K562 (cell line): ENCODE data around the gene PIK3C2B. TPM values are rescaled to one million over a fixed set of nuclear protein-coding genes. Genes with fewer than 3 reads are reported as not detected.

ENCODE experiments used
- ATAC-seq: fragments of 200-7000 bp; cut with Tn5 transposase; 3 replicates; pipeline ENCODE4 v1.9.1; 2020; ENCODE audit warnings: moderate library complexity
- BruUV-seq: library from RNA; stranded (reverse); fragments of 400-500 nt; replicated peaks from 2 replicates; lab custom pipeline; 2021; lab: Mats Ljungman, UMichigan
- CTCF ChIA-PET: fragments of 300-600 bp; formaldehyde crosslinking; extraction: SDS; loops from one replicate; lab custom pipeline; 2021; ENCODE audit warnings: low intra/inter-chr PET ratio; lab: Yijun Ruan, JAX
- POLR2A ChIA-PET: fragments of 300-600, 350-650 bp; sonication (Branson Sonifier 250); formaldehyde crosslinking; extraction: SDS; loops from one replicate; lab custom pipeline; 2021; ENCODE audit warnings: antibody characterized with exemption, inconsistent platforms; lab: Yijun Ruan, JAX
- DNase-seq, 4 experiments: peaks; one replicate each; pipeline versions ENCODE4 v3.0.0 to v3.0.0-alpha.2; 2011 to 2018; ENCODE audit warnings: low spot score in 3 of 4, mixed read lengths in 3 of 4; ENCODE audit errors: extremely low read depth in 1 of 4
- FAIRE-seq: peaks from 2 replicates; lab custom pipeline; 2011; peaks lifted over from hg19 to GRCh38; lab: Jason Lieb, UNC
- H2AFZ ChIP-seq: 2 replicates; pipeline ENCODE4 v1.6.0; 2011; ENCODE audit warnings: low read depth, low read length, control low read depth, inconsistent platforms
- H3K27ac ChIP-seq: fragments of 200-600 bp; 3 replicates; pipeline ENCODE4 v1.8.0; 2011; ENCODE audit warnings: low read depth, mild to moderate bottlenecking, control low read depth, inconsistent platforms, low read length, moderate library complexity, mixed read lengths; ENCODE audit errors: extremely low read depth
- H3K27me3 ChIP-seq, 2 experiments: fragments of 300-600 bp in 1 of 2; 2 replicates in 1 of 2; 3 replicates in 1 of 2; pipeline versions ENCODE4 v1.6.0 to v1.8.0; 2011; ENCODE audit warnings: inconsistent platforms in 2 of 2, low read length in 2 of 2, mild to moderate bottlenecking in 1 of 2, mixed read lengths in 1 of 2, moderate library complexity in 1 of 2; ENCODE audit not compliant: control insufficient read depth in 2 of 2, insufficient read depth in 2 of 2
- H3K36me3 ChIP-seq: fragments of 300-600 bp; 3 replicates; pipeline ENCODE4 v1.8.0; 2011; ENCODE audit warnings: mild to moderate bottlenecking, low read length, inconsistent platforms; ENCODE audit not compliant: control insufficient read depth, insufficient read depth
- H3K4me1 ChIP-seq, 2 experiments: fragments of 200-600 bp in 1 of 2; replicated peaks in 1 of 2; 2 replicates in 1 of 2; 3 replicates in 1 of 2; pipeline versions ENCODE4 v1.5.1 to v1.8.0; 2011; ENCODE audit warnings: inconsistent platforms in 2 of 2, low read length in 2 of 2, mild to moderate bottlenecking in 1 of 2, mixed read lengths in 1 of 2, moderate library complexity in 1 of 2; ENCODE audit not compliant: control insufficient read depth in 2 of 2, insufficient read depth in 2 of 2
- H3K4me2 ChIP-seq: 2 replicates; pipeline ENCODE4 v1.6.1; 2011; ENCODE audit warnings: low read length, control low read depth, inconsistent platforms, mixed read lengths; ENCODE audit not compliant: insufficient read depth
- H3K4me3 ChIP-seq: fragments of 200-600 bp; sonication (generic), shearing (Covaris generic); 2 replicates; pipeline ENCODE4 v1.5.1; 2016; ENCODE audit warnings: control low read depth, inconsistent platforms
- H3K79me2 ChIP-seq: fragments of 200-600 bp; 3 replicates; pipeline ENCODE4 v1.8.0; 2011; ENCODE audit warnings: low read length, inconsistent platforms; ENCODE audit not compliant: control insufficient read depth, insufficient read depth
- H3K9ac ChIP-seq, 2 experiments: 2 replicates each; pipeline versions ENCODE4 v1.6.0 to v1.6.1; 2011; ENCODE audit warnings: low read depth in 2 of 2, low read length in 2 of 2, control low read depth in 1 of 2, inconsistent platforms in 1 of 2, mild to moderate bottlenecking in 1 of 2, mixed read lengths in 1 of 2; ENCODE audit not compliant: insufficient read depth in 1 of 2
- H3K9me1 ChIP-seq: one replicate; pipeline ENCODE4 v1.6.0; 2011; ENCODE audit warnings: inconsistent platforms, mild to moderate bottlenecking, low read length, moderate library complexity; ENCODE audit not compliant: control insufficient read depth, insufficient read depth
- H3K9me3 ChIP-seq: replicated peaks from 2 replicates; pipeline ENCODE4 v1.5.1; 2011; ENCODE audit warnings: low read depth, low read length, inconsistent platforms; ENCODE audit not compliant: control insufficient read depth, insufficient read depth
- H4K20me1 ChIP-seq: replicated peaks from 2 replicates; pipeline ENCODE4 v1.6.1; 2011; ENCODE audit warnings: low read length, inconsistent platforms, mixed read lengths; ENCODE audit not compliant: control insufficient read depth, insufficient read depth
- C11orf30 ChIP-seq: fragments of 450-650 bp; IDR thresholded peaks from 2 replicates; pipeline ENCODE4 v1.6.1; 2016; ENCODE audit warnings: low read depth, mild to moderate bottlenecking
- FOS ChIP-seq: IDR thresholded peaks from 3 replicates; pipeline ENCODE4 v1.6.1; 2011; ENCODE audit not compliant: insufficient read length; ENCODE audit errors: extremely low read depth
- FOXJ2 ChIP-seq: fragments of 200-800 bp; sonication (Bioruptor generic); IDR thresholded peaks from 2 replicates; pipeline ENCODE4 v1.6.1; 2016; ENCODE audit warnings: missing genetic modification characterization, missing compliant biosample characterization
- FUS ChIP-seq: fragments of 200-400 bp; formaldehyde crosslinking; optimal IDR thresholded peaks from 2 replicates; pipeline ENCODE3; 2017; ENCODE audit warnings: low read depth, low read length
- ZNF165 ChIP-seq: fragments of 250-450 bp; sonication (Bioruptor Pico); IDR thresholded peaks from 2 replicates; pipeline ENCODE4 v1.4.0; 2020; ENCODE audit warnings: borderline replicate concordance
- ZNF316 ChIP-seq: fragments of 450-650 bp; IDR thresholded peaks from 2 replicates; pipeline ENCODE4 v1.6.1; 2016
- ZNF592 ChIP-seq: fragments of 450-650 bp; IDR thresholded peaks from 2 replicates; pipeline ENCODE4 v1.6.1; 2017; ENCODE audit warnings: antibody characterized with exemption, mild to moderate bottlenecking
- WGBS: fragments of 100-300 bp; shearing (Covaris generic); methylation state at CpG from one replicate; pipeline ENCODE4 v1.1.6; 2016; ENCODE audit warnings: low coverage, mixed read lengths; ENCODE audit not compliant: insufficient coverage; ENCODE audit errors: missing lambda C conversion rate; 5-methylcytosine and 5-hydroxymethylcytosine counted together
- in situ Hi-C: fragments of 300-500 bp; cut with MboI; formaldehyde crosslinking; loops from 4 replicates; pipeline ENCODE4 v1.15.0; 2018; ENCODE audit warnings: inconsistent platforms, mixed read lengths
- intact Hi-C: fragments of 100-400 bp; cut with micrococcal nuclease; formaldehyde crosslinking; loops from 2 replicates; pipeline ENCODE4 v1.14.2; 2022
- polyA plus RNA-seq, 8 experiments: library from polyadenylated mRNA; depleted of rRNA in 4 of 8; stranded (reverse) in 5 of 8; unstranded in 3 of 8; fragments of >200 nt; fragmentation: Nextera tagmentation in 2 of 8; fragmentation: Illumina TruSeq in 1 of 8; extraction: Ambion mirVana in 2 of 8; extraction: Trizol in 1 of 8; gene quantifications; 2 replicates each; pipeline versions ENCODE4 v1.2.1 to v1.2.3, GENCODE V29; 2011 to 2014; ENCODE audit warnings: inconsistent platforms in 1 of 8, missing spikeins in 1 of 8
- total RNA-seq, 7 experiments: library from RNA; depleted of rRNA in 6 of 7; stranded (reverse); fragments of >200 nt in 6 of 7; fragmentation: Illumina TruSeq in 2 of 7; extraction: Trizol in 2 of 7; gene quantifications; 2 replicates each; pipeline versions ENCODE4 v1.2.1 to v1.2.3, GENCODE V29; 2011 to 2021; ENCODE audit warnings: low replicate concordance in 1 of 7

PIK3C2B gene
- total and polyA plus RNA-seq, 9 of the 15 experiments (the other 6 are each of a cell fraction or from before 2014, with no cell fraction given), result 0.10 to 2.9 (median 0.72) TPM

GRCh38 chr1:204459706-204460105 is 34.9 kb downstream of the PIK3C2B start (continued):
- no peak for TF ChIP-seq ZNF592

GRCh38 chr1:204457666-204458065 is 36.9 kb downstream of the PIK3C2B start:
- H3K4me2 ChIP-seq, result no peak overlapping the region
- WGBS, result 8% methylated on average over 5 of the region's 5 CpGs
- H2AFZ ChIP-seq, result no peak overlapping the region
- H3K27ac ChIP-seq, result no peak overlapping the region
- H3K4me1 ChIP-seq, result peaks cover 12 to 19% of the 10 kb centered on the region in 2 experiments; a peak in 4 of 5 replicates
- H3K9ac ChIP-seq, result no peak overlapping the region
- no peaks in the 10 kb centered on the region for H3K36me3 ChIP-seq
- ATAC-seq (no peak), DNase-seq (no peak), FAIRE-seq (no peak)
- H3K9me1 ChIP-seq, result no peaks in the 10 kb centered on the region
- in situ Hi-C loops, result no loop called here
- CTCF ChIA-PET, result no interaction called here
- H3K27me3 ChIP-seq, result peaks cover 33 to 40% of the 10 kb centered on the region in 2 experiments
- H3K4me3 ChIP-seq, result no peak overlapping the region
- no TSS peak for BruUV-seq
- POLR2A ChIA-PET, result interaction anchor here (0.9 to 2.2 kb wide), 6 partner anchors 9 to 36 kb away, joined by 4 to 7 read pairs (median 6); partner anchors contain the start of gene PIK3C2B
- H3K9me3 ChIP-seq, result no peaks in the 10 kb centered on the region
- intact Hi-C loops, result no loop called here
- no peaks in the 10 kb centered on the region for H3K79me2 ChIP-seq
- TF ChIP-seq ZNF316 (peak; percentile 63), ZNF165 (no peak), C11orf30 (peak; percentile 37; the same call in 1 of the 2 replicates), FOXJ2 (no peak), FOS (no peak), FUS (no peak)
- H4K20me1 ChIP-seq, result no peaks in the 10 kb centered on the region
